ENCODE measurements around the gene NTSR1.

NTSR1 gene

DNA sequence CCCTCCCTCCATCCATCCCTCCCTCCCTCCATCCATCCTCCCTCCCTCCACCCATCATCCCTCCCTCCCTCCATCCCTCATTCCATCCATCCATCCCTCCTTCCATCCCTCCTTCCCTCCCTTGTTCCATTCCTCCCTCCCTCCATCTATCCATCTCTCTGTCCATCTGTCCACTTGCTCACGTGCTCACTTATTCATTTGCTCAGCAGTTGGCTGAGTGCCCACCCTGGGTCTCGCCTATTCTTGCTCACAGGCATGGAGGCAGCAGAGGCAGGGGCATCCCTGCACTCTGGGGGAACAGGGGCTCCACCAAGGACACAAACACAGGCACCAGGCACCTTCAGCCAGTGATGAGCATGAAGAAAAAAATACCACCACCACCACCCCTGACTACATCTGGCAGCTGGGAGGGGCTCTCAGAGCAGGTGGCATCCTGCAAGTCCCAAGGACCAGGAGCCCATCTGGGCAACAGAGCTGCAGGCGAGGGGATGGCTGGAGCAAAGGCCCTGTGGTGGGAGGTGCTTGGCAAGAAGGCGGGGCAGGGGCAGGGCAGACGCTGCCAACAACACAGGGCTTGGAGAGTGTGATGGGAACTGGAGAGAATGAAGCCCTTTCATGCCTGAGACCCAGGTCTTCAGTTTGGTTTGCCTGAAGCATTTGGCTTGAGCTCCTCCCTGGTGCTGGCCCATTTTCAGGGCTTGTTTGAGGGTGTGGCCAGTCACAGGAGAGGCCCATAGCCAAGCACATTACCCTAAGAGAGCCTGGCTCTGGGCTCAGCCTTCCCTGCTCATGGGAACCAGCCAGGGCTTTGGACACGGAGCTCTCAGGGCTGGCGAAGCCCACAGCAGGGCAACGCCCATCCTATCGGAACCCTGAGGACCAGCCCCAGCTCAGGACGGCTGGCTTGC, 47.4 kb downstream of the NTSR1 start:
- no peak overlapping the region for H3K27ac ChIP-seq
- TF ChIP-seq, protein P1, sequence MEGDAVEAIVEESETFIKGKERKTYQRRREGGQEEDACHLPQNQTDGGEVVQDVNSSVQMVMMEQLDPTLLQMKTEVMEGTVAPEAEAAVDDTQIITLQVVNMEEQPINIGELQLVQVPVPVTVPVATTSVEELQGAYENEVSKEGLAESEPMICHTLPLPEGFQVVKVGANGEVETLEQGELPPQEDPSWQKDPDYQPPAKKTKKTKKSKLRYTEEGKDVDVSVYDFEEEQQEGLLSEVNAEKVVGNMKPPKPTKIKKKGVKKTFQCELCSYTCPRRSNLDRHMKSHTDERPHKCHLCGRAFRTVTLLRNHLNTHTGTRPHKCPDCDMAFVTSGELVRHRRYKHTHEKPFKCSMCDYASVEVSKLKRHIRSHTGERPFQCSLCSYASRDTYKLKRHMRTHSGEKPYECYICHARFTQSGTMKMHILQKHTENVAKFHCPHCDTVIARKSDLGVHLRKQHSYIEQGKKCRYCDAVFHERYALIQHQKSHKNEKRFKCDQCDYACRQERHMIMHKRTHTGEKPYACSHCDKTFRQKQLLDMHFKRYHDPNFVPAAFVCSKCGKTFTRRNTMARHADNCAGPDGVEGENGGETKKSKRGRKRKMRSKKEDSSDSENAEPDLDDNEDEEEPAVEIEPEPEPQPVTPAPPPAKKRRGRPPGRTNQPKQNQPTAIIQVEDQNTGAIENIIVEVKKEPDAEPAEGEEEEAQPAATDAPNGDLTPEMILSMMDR (conservative IDR thresholded peaks at IDR 0.05), result no peak
- TF ChIP-seq ZFX (IDR thresholded peaks at IDR 0.05), result no peak

DNA sequence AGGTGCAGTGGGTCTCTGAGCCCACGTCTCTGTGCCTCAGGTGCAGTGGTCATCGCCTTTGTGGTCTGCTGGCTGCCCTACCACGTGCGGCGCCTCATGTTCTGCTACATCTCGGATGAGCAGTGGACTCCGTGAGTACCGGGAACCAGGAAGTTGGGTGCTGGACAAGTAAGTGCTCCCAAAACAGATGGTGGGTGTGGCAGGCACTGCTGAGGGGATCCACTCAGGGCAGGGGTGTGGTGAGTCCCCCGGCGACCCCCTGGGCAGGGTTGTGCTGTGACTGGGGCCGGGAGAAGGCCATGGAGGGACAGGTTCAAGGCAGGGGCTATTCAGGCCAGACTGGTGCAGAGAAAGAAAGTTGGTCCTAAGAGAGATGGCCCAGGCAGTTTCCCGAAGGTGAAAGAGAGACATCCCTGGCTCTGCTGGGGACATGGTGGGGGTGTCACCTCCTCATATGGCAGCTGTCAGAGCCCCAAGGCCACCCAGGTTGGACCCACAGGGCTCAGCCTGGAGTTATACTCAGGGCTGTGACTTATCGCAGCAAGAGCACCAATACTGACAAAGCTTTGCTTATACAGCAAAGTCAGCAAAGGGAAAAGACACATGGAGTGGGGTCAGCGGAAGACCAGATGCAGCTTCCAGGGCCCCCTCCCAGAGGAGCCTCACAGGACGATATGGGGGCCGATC, 49.7 kb downstream of the NTSR1 start:
- H3K27ac ChIP-seq, result no peak overlapping the region
- TF ChIP-seq, protein P1 (conservative IDR thresholded peaks at IDR 0.05), result no peak
- no peak for TF ChIP-seq ZFX (IDR thresholded peaks at IDR 0.05)

DNA sequence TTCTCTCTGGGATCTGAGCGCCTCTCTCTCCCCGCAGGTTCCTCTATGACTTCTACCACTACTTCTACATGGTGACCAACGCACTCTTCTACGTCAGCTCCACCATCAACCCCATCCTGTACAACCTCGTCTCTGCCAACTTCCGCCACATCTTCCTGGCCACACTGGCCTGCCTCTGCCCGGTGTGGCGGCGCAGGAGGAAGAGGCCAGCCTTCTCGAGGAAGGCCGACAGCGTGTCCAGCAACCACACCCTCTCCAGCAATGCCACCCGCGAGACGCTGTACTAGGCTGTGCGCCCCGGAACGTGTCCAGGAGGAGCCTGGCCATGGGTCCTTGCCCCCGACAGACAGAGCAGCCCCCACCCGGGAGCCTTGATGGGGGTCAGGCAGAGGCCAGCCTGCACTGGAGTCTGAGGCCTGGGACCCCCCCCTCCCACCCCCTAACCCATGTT, 51.4 kb downstream of the NTSR1 start:
- TF ChIP-seq, protein P1 (conservative IDR thresholded peaks at IDR 0.05), result no peak
- no peak for TF ChIP-seq ZFX (IDR thresholded peaks at IDR 0.05)
- no peak overlapping the region for H3K27ac ChIP-seq

DNA sequence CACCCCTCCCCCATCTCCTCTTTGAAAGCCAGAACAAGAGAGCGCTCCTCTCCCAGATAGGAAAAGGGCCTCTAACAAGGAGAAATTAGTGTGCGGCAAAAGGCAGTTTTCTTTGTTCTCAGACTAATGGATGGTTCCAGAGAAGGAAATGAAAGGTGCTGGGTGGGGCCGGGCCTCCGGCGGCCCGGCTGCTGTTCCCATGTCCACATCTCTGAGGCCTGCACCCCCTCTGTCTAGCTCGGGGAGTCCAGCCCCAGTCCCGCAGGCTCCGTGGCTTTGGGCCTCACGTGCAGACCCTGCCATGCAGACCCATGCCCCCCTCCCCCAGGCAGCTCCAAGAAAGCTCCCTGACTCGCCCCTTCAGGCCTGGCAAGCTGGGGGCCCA, 51.8 kb downstream of the NTSR1 start:
- H3K27ac ChIP-seq, result no peak overlapping the region

DNA sequence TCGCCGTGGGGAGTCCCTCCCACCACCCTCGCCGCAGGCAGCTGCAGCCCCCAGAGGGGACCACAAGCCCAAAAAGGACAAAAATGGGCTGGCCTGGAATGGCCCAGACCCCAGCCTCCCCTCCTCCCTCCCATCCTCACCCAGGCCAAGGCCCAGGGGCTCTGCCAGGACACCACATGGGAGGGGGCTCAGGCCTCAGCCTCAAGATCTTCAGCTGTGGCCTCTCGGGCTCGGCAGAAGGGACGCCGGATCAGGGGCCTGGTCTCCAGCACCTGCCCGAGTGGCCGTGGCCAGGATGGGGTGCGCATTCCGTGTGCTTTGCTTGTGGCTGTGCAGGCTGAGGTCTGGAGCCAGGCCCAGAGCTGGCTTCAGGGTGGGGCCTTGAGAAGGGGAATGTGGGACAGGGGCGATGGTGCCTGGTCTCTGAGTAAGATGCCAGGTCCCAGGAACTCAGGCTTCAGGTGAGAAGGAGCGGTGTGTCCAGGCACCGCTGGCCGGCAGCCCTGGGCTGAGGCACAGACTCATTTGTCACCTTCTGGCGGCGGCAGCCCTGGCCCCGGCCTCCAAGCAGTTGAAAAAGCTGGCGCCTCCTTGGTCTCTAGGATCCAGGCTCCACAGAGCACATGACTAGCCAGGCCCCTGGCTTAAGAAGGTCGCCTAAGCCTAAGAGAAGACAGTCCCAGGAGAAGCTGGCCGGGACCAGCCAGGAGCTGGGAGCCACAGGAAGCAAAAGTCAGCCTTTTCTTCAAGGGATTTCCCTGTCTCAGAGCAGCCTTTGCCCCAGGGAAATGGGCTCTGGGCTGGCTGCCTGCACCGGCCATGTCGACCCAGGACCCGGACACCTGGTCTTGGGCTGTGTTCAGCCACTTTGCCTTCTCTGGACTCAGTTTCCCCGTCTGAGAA, 52.5 kb downstream of the NTSR1 start:
- no peak overlapping the region for H3K27ac ChIP-seq
- TF ChIP-seq, protein P1 (conservative IDR thresholded peaks at IDR 0.05), result no peak
- no peak for TF ChIP-seq ZFX (IDR thresholded peaks at IDR 0.05)

More for the DNA sequence above, 51.8 kb downstream of the NTSR1 start:
- TF ChIP-seq, protein P1 (conservative IDR thresholded peaks at IDR 0.05), result no peak
- no peak for TF ChIP-seq ZFX (IDR thresholded peaks at IDR 0.05)

DNA sequence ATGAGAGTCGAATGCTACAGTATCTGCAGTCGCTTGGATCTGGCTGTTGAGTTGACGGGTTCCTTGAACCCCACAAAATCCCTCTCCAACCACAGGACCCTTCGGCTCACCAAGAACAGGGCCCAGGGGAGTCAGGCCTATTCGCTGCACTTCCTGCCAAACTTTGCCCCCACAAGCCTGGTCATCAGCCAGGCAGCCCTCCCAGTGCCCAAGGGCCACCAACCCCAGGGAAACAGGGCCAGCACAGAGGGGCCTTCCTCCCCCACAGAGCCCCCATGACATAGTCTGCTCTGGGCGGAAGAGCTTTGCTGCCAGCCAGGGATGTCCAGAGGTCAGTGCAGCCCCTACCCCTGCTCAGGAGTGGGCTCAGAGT, 53.1 kb downstream of the NTSR1 start:
- H3K27ac ChIP-seq, result no peak overlapping the region
- TF ChIP-seq, protein P1 (conservative IDR thresholded peaks at IDR 0.05), result no peak
- TF ChIP-seq ZFX (IDR thresholded peaks at IDR 0.05), result no peak

Data from C4-2B (cell line).